HG03280 (cell line): ENCODE measurements around the gene GRIA3.
"Not testable (repeated sequence)": the region's sequence is repeated elsewhere in the genome, so short reads cannot be mapped to it uniquely, and the experiment has no call there.

Experiments
- ATAC-seq: cut with Tn5 transposase; IDR thresholded peaks from one replicate; pipeline ENCODE4 v1.9.1; 2021; ENCODE audit warnings: mild to moderate bottlenecking, moderate library complexity; ENCODE audit not compliant: unreplicated experiment

GRIA3 gene

GRCh38 chrX:123513585-123514278 lies 329.7 kb downstream of the GRIA3 start:
- ATAC-seq, result no peak

GRCh38 chrX:123514279-123514640 lies 330.2 kb downstream of the GRIA3 start:
- ATAC-seq, result not testable (repeated sequence)

GRCh38 chrX:123518791-123519190 lies 334.7 kb downstream of the GRIA3 start:
- ATAC-seq, result no peak

- ATAC-seq, result no peak
Measured at GRCh38 chrX:123525123-123525725, 341.1 kb downstream of the GRIA3 start.

- ATAC-seq, result not testable (repeated sequence)
Measured at GRCh38 chrX:123530726-123531125, 346.6 kb downstream of the GRIA3 start.
